GM21717 (cell line): Measurements from ENCODE around the gene WWOX.

Experiments used
- ATAC-seq: cut with Tn5 transposase; IDR thresholded peaks from one replicate; pipeline ENCODE4 v1.9.1; 2021; ENCODE audit warnings: mild to moderate bottlenecking, moderate library complexity; ENCODE audit not compliant: unreplicated experiment

The WWOX gene

DNA sequence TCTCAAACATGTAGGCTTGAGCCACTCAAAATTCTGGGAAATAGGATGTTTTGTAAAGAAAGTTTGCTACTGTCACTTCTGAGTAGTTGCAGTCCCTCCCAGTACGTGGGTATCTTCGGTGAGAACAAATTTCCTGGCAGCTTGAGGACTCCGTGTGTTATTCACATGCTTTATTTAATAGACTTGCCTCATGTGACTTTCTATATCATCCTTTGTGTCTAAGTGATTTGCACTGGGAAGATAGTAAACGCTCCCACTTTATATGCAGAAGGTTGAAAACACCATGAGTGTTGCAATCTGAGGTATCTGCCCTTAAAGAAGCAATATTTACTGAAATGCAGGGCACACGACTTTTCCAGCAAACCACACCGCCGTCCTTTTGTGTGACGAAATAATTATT, 857.4 kb downstream of the WWOX start:
- no peak for ATAC-seq

- no peak for ATAC-seq
Observed at GRCh38 chr16:78957317-78958100, 858.1 kb downstream of the WWOX start.

GRCh38 chr16:78961464-78961863, 862.0 kb downstream of the WWOX start:
- peak; percentile 45 for ATAC-seq

DNA sequence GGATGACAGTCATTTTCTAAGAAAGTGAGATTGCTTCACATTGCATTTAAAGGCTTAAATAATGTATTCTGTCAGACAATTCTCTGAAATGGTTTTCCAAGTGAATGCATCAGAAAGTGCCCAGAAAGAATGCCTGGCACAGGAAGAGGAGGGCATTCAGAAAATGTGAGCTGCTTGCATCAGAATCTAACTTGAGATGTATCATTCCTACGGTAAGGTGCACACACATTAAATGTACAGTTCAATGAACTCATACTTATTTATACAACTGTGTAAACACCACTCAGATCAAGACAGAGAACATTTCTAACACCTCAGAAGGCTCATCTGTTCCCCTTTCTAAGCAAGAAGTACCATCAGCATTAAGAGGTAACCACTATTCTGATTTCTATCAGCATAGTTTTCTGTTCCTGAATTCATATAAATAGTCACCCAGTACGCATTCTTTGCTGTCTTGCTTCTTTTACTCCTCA, 863.0 kb downstream of the WWOX start:
- peak; percentile 91 for ATAC-seq

DNA sequence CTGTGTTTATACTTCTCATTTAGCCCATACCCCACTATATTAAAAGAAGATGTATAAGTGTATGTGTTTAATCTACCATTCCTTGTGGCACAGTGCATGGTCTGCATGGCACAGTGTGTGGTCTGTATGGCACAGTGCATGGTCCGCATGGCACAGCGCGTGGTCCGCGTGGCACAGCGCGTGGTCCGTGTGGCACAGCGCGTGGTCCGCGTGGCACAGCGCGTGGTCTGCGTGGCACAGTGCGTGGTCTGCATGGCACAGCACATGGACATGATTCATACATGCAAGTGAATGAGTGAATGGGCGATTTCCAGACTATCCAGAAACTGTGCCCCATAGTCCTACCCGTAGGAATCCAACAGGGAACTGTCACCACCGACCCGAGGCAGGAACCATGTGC, 868.5 kb downstream of the WWOX start:
- no peak for ATAC-seq

- no peak for ATAC-seq
Observed at GRCh38 chr16:78969721-78970120, 870.3 kb downstream of the WWOX start.

DNA sequence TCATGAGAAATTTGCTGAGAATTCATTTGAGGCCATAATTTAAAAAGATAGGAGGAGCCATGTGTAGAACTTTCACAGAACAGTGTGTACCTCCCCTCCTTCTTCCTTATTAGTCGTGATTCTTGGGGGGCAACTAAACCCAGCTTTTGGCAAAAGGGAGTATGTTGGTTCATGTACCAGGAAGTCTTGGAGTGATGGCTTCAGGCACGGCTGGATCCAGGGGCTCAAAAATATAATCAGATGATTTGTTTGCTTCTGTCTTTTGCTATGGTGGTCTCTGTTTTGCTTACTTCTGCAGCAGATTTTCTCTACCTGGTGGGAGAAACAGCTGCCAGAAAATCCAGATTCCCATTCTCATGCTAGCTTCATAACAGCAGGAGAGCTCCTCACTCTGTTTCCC, 871.2 kb downstream of the WWOX start:
- no peak for ATAC-seq

- no peak for ATAC-seq
Observed at GRCh38 chr16:78972006-78972405, 872.6 kb downstream of the WWOX start.

- no peak for ATAC-seq
Observed at GRCh38 chr16:78972986-78973385, 873.5 kb downstream of the WWOX start.

DNA sequence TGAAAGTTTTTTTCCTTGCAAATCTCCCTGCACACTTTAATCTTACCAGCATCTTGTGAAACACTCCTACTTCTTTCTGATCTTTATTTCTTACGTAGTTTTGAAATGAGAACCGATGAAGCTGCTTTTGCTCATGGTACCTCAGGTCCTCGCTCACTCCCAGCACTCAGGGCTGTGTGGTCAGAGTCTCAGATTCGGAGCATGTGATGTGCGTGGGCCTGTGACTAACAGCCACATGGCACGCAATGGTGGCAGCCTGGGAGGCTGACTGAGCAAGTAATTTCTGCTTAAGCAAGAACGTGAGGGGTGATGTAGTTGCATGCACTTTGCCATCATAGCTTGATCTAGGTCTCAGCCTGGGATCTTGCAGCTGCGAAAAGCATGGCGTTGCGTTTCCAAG, 876.8 kb downstream of the WWOX start:
- no peak for ATAC-seq

DNA sequence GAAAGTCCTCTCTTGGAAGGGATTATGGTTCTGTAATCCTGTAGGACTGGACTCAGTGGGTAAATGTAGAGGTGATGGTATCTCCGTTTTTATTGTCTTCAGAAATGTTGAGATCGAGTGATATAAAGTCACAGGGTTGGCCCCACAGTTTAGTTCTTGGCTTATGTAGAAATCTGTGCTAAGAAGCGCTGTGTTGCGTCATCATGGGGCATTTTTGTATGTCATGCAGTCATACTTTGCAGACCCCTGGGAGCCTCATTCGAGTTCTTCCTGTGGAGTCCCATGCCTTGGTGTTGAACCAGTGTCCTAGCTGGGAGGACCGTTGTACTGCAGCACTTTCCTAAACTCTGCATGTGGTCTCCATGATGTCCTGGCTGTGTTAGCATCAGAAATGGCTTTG, 881.4 kb downstream of the WWOX start:
- no peak for ATAC-seq

DNA sequence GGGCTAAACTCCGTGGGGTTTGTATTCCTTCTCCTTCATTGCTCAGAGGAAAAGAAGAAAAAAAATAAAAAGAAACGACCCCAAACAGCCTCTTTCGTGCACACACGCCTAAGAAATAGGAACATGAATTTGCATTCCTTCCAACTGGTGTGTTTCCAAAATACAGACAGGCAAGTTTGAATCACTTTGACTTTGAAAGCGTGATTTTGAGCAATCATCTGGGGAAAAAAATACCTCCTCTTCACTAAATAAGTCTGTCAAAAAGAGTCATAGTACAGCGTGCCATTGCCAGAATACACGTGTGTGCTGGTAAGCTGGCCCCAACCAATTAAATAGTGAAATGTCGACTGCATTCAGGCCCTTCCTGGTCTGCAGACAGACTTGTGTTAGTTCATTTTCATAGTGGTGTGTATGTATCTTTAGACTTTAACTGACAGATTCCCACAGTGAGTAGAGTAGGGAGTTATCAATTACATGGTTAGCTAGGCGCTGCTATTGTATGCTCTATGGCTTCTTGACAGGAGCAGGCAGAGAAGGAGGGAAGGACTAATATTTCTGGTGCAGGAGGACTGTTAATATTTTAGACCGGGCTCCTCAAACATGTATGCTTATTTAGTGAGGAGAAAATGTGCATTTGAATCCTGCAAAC, 882.8 kb downstream of the WWOX start:
- ATAC-seq: no peak

GRCh38 chr16:78984324-78984723, 884.9 kb downstream of the WWOX start:
- no peak for ATAC-seq

- no peak for ATAC-seq
Observed at GRCh38 chr16:78984887-78985464, 885.5 kb downstream of the WWOX start.

DNA sequence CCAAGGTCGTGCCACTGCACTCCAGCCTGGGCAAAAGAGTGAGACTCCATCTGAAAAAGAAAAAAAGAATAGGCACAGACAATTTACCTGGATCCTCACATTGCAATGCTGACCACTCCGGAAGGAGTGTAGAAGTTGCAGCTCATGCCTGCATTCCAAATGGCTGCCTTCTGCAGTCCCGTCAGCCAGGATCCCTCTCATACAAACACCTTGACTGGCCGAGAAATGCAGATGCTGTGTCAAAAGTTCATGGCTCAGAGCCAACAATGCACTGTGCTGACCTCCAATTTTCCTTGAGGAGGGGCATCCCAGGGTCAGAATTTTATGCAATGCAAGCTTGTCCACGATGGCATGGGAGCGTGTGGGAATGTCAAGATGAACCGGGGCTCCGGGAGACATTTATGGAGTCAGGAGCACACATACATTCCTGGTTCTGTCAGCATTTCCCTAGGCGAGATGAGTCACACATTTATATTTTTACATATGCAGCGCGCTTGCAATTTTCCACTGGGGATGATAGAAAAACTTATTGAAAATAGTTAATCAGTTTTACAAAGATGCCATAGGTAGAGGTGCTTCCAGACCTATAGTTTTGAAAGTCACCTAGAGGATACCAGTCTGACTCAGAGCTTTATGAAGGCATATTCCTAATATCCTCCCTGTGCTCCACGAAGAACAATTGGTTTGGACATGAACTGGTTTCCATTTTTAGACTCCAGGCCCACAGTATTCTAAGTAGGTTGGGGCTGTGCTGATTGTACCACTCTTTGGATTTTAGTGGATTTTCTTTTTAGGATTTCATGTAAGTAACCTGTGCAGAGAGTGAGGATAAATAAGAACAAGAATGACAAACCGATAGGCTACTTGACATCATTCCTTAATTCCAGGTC, 886.5 kb downstream of the WWOX start:
- ATAC-seq: no peak

DNA sequence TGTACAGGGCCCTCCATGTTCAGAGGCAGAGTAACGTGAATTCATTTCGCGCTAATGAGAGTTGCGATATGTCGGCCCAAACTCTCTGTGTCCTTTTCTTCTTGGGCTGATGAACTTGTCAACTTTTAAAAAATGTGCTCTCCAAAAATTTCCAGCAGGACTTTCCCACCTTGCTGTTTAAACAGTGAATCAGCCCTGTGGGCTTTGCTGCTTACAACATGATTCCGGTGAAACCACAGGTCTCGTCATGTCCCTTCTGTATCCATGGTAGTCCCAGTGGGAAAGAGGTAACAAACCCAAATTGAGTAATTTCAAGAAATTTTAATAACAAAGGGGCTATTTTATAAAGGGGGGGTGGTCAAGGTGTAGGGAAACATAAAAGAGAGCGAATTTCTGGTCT, 888.2 kb downstream of the WWOX start:
- no peak for ATAC-seq

DNA sequence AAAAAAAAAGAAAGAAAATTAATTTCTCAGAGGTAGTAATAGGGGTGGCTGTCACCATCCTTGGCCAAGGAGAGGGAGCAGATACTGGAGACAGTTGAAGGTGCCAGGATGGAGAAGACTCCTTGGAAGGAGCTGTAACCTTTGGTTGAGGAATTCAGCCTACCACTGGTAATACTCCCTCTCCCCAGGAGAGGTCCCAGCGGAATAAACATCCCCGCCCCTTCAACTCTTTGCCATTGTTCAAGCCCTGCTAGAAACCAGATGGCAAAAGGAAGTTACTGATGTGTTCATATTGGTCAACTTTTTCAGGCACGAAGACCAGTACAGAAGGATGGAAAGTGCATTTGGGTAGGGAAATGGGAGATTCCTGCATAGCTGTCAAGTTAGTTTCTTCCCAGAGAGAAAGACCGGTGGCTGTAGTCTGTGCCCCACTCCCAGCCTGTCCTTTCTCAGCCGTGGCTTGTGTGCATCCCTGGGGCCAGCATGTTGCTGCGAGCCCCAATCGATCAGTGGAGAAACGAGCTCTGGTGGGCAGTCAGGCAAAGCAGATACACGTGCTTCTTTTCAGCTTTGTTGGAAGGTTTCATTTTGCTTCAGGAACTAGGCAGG, 889.0 kb downstream of the WWOX start:
- ATAC-seq: no peak

DNA sequence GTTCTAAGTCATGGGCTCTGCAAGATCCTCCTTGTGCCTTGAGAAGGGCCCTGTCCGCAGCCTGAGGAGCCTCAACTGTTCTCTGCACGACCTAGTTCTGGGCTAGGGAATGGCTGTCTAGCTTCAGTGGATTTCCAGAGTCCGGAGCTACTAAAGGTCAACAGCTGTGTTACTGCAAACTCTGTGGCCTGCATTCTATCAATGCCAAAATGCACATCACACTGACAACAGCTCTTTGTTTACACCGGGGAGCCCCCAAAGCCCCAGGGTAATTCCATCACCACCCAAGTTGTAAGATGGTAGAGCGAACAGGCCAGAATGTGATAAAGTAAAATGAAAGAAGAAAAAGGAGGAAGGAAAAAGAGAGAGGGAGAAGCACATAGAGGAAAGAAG, 890.9 kb downstream of the WWOX start:
- ATAC-seq: peak; percentile 18

DNA sequence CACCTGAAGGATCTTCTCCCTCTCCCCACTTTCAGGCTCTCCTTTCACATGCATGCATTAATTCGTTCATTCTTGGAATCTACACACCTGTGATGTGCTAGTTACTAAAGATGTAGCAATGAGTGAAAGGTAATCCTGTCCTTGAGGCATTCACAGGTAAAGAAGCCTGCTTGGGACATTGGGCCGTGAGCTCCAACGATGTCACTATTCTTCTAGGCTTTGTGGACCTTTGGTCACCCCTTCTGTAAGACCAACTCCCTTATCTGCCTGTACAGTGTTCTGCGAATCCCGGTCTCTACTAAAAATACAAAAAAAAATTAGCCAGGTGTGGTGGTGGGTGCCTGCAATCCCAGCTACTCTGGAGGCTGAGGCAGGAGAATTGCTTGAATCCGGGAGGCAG, 892.5 kb downstream of the WWOX start:
- ATAC-seq: no peak

DNA sequence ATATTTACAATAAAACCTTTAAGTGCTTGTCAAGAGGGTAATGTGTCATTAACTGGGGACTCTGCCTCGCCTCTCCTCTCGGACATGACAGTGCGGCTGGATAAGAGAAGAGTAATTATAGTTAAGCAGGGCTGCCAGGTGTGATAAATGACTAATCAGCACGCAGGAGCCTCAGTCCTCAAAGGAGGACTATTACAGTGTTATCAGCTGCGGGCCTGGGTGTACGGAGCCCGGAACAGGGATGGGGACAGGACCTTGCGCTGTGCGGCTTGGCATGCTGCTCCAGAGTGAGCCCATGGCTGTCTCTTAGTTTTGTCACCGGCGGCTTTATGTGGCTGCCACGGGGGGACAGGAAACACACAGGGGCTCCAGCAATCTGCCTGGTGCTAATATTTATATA, 893.9 kb downstream of the WWOX start:
- no peak for ATAC-seq
